ENCODE data around the gene TRIM67.

DNA sequence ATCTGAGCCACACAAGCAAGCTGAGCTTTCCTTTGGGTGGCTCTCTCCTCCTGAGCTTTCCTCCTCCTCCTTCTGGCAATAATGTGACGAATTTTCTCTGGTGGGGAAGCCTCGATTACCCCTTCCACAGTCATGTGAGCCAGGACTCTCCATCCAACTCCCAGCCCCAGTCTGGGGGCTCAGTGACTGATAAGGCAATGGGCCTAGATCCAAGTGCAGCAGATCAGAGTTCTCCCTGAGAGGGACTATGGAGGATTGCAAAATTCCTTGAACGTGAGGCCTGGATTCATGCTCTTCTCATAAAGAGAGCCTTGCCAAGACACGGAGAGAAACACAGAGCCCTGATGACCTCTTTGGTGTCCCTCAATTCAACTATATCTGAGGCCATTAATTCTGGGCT, 31.3 kb upstream of the TRIM67 start:
- TF ChIP-seq, protein P1, sequence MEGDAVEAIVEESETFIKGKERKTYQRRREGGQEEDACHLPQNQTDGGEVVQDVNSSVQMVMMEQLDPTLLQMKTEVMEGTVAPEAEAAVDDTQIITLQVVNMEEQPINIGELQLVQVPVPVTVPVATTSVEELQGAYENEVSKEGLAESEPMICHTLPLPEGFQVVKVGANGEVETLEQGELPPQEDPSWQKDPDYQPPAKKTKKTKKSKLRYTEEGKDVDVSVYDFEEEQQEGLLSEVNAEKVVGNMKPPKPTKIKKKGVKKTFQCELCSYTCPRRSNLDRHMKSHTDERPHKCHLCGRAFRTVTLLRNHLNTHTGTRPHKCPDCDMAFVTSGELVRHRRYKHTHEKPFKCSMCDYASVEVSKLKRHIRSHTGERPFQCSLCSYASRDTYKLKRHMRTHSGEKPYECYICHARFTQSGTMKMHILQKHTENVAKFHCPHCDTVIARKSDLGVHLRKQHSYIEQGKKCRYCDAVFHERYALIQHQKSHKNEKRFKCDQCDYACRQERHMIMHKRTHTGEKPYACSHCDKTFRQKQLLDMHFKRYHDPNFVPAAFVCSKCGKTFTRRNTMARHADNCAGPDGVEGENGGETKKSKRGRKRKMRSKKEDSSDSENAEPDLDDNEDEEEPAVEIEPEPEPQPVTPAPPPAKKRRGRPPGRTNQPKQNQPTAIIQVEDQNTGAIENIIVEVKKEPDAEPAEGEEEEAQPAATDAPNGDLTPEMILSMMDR (IDR thresholded peaks at IDR 0.05) = no peak
- TF ChIP-seq, protein P2, sequence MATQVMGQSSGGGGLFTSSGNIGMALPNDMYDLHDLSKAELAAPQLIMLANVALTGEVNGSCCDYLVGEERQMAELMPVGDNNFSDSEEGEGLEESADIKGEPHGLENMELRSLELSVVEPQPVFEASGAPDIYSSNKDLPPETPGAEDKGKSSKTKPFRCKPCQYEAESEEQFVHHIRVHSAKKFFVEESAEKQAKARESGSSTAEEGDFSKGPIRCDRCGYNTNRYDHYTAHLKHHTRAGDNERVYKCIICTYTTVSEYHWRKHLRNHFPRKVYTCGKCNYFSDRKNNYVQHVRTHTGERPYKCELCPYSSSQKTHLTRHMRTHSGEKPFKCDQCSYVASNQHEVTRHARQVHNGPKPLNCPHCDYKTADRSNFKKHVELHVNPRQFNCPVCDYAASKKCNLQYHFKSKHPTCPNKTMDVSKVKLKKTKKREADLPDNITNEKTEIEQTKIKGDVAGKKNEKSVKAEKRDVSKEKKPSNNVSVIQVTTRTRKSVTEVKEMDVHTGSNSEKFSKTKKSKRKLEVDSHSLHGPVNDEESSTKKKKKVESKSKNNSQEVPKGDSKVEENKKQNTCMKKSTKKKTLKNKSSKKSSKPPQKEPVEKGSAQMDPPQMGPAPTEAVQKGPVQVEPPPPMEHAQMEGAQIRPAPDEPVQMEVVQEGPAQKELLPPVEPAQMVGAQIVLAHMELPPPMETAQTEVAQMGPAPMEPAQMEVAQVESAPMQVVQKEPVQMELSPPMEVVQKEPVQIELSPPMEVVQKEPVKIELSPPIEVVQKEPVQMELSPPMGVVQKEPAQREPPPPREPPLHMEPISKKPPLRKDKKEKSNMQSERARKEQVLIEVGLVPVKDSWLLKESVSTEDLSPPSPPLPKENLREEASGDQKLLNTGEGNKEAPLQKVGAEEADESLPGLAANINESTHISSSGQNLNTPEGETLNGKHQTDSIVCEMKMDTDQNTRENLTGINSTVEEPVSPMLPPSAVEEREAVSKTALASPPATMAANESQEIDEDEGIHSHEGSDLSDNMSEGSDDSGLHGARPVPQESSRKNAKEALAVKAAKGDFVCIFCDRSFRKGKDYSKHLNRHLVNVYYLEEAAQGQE (IDR thresholded peaks at IDR 0.05; ENCODE audit: insufficient read depth in 1 of 2, low read depth in 2 of 2, low read length in 1 of 2) = no peak

Data from Panc1 (cell line).